KG1 (cell line): Measurements from ENCODE around the gene GRIK3.
"Not testable (repeated sequence)": the region's sequence is repeated elsewhere in the genome, so short reads cannot be mapped to it uniquely, and the experiment has no call there.

Experiments
- DNase-seq: peaks from one replicate; lab custom pipeline; 2025; lab: John Stamatoyannopoulos, UW

Gene GRIK3

GRCh38 chr1:36909359-36909758 lies 125.0 kb downstream of the GRIK3 start:
- not testable (repeated sequence) for DNase-seq

GRCh38 chr1:36908096-36908495 lies 126.2 kb downstream of the GRIK3 start:
- no peak for DNase-seq

DNA sequence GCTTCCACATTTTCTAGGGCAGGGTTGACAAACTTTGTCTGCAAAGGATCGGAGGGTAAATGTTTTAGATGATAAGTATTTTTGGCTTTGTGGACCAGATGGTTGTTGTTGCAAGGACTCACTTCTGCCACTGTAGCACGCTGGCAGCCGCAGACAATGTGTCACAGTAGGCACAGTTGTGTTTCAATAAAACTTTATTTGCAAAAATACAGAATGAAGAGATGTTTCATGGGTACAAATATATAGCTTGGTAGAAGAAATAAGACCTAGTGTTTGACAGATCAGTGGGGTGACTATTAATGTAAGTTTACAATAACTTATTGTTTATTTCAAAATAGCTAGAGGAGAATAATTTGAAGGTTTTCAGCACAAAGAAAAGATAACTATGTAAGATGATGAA lies 127.8 kb downstream of the GRIK3 start:
- DNase-seq = no peak

GRCh38 chr1:36905941-36906340 lies 128.4 kb downstream of the GRIK3 start:
- no peak for DNase-seq

GRCh38 chr1:36900128-36900527 lies 134.2 kb downstream of the GRIK3 start:
- DNase-seq = no peak

GRCh38 chr1:36897813-36898212 lies 136.5 kb downstream of the GRIK3 start:
- not testable (repeated sequence) for DNase-seq

- no peak for DNase-seq
Measured at GRCh38 chr1:36894824-36895223, 139.5 kb downstream of the GRIK3 start.

- no peak for DNase-seq
Measured at GRCh38 chr1:36890776-36891175, 143.5 kb downstream of the GRIK3 start.

- no peak for DNase-seq
Measured at GRCh38 chr1:36889478-36890226, 144.7 kb downstream of the GRIK3 start.

GRCh38 chr1:36888811-36889477 lies 145.4 kb downstream of the GRIK3 start:
- DNase-seq = no peak

GRCh38 chr1:36885540-36886357 lies 148.6 kb downstream of the GRIK3 start:
- DNase-seq = no peak

GRCh38 chr1:36884801-36885200 lies 149.5 kb downstream of the GRIK3 start:
- DNase-seq = no peak

DNA sequence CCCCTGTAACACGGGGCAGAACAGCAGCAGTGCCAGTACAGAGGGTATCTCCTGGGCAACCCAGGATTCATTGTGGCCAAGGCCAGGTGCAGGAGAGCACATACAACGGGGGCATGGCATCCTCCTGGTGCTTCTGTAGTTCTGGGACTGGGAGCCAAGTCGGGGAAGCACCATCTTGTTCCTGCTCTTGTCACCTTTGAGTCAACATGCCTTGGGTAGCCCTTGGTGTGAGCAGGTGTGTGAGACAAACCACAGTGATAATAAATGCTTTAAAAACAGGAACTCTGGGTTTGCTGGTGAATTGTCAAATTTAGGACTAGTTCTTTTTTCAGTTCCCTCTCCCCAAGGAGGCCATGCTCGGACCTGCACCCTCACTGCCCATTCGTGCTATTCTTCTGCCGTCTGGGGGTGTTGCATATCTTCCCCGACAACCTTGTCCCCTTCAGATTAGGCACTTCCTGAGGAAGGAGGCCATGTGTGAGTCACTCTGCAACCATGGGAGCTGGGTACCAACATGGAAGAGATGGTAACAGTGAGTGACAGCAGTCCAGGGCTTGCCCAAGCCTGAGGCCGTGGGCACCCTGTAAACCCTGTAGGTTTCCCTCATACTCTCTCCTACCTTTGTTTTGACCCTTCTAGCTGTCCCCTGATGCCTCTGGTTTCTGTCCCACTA lies 150.2 kb downstream of the GRIK3 start:
- DNase-seq = no peak

DNA sequence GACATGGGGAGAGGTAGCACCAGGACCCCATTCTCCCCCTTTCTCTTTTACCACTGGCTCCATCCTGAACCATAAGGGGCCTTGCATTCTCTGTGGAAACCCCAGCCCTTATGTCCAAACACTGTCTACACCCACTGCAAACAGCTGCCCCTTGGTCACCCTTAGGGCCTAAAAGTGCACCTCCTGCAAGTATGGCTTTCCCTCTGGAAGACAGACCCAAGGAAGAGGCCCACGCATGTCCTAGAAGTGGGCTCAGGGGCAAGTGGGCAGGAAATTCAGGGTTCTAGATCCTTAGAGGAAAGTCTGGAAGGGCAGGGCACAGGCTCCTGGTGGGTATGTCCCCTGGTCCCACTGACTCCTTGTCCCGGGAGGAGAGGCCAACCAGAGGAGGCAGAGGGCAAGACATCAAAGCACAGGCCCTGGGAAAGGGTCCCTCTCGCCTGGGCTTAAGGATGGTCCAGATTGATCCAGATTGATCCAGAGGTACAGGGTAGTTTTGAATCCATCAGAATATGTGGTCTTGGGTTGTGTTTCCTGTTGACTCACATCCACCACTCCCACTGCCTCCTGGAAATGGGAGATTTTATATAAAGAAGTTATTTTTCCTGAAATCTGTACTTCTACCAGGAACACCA lies 150.9 kb downstream of the GRIK3 start:
- DNase-seq = no peak

DNA sequence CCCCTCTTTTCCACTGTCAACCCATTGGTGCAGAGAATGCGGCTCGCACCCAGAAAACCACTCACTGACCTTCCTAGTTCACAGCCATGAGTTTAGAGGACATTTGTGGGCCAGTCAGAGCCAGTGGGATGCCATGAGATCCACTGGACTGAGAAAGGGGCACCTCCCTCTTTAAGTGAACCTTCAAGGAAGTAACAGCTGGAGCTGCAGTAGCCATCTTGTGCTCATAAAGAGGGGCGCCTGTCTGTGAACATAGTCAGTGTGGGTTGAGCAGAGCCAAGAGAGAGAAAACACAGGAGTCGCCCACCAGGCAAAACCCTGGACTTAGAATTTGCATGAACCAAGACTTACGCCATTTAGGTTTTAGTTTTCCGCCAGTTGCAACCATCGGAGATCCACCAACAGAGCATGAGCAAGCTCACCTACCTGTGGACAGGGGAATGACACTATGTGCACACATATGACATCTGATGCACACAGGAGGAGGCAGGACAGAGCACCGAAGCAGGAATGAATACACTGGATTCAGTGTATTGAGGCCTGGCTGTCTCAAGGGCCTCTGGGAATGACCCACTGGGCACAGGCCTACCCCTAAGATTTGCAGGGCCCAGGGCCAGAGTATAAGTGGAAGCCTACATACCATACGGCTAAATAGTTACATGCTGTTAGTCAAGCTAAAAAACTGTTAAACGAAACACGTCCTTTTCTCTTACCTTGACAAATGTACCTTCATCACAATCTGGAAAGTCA lies 151.6 kb downstream of the GRIK3 start:
- no peak for DNase-seq

- DNase-seq = no peak
Measured at GRCh38 chr1:36881541-36881940, 152.8 kb downstream of the GRIK3 start.

DNA sequence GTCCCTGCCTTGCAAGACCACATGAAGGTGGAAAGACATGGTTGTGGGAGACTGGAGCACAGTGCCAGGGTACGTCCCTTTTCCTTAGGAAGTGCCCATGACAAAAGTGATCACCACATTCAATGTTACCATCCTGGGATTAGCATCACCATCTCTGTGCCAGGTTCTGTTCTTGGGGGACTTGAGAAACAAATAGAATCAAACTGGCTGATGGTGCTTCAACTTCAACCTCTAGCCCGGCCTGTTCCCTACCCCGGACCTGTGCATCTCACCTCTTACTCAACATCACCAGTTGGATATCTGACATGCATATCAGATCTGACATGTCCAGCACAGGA lies 153.3 kb downstream of the GRIK3 start:
- DNase-seq = no peak

GRCh38 chr1:36880155-36881067 lies 153.9 kb downstream of the GRIK3 start:
- no peak for DNase-seq

DNA sequence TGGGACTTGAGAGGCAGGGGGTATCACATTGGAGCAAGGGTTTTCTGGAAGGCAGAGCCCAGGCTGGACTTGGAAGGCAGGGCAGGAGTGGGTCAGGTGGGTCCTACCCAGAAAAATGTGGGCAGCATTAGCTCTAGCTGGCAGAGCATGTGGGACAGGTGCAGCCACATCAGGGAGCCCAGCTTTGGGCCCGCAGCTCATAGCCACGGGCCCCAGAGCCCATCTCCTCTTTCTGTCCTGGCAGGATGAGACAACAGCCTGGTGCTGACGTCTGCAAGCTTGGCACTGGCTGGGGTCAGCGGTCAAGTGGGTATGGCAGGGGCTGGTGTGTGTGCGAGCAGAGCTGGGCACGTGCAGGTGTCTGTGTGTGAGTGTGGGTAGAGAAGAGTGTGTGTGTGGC lies 154.7 kb downstream of the GRIK3 start:
- no peak for DNase-seq

DNA sequence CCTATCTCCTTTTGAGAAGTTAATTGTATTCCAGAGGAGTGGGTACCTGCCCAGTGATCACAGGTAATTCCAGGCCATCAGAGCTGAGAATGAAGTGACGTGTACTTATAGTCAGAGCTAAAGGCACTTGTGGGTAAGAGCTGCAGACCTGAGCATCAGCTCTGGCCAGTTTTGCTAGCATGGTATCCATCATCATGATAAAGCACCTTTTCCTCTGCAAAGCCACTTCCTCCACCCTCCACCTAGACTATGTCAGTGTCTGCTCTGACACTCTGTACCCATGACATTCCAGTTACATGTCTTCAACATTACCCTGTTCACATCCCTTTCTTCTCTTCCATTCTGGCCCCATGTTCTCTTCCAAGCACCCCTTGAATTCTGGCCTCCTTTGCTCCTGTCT lies 157.3 kb downstream of the GRIK3 start:
- no peak for DNase-seq
